Skeletal muscle tissue (tissue), 4 donors: ENCODE data around the gene FPGS. TPM values are rescaled to one million over a fixed set of nuclear protein-coding genes. Genes with fewer than 3 reads are reported as not detected.

Source experiments
- H3K27ac ChIP-seq: one replicate; pipeline ENCODE4 v1.7.0; 2013; ENCODE audit warnings: mild to moderate bottlenecking, low read depth, low read length, inconsistent platforms
- H3K27me3 ChIP-seq, 3 donors: one replicate each; pipeline ENCODE4 v1.7.0; 2013; ENCODE audit warnings: low read length in 3 of 3; ENCODE audit not compliant: control insufficient read depth in 3 of 3, insufficient read depth in 3 of 3
- H3K36me3 ChIP-seq, 3 donors: one replicate each; pipeline ENCODE4 v1.7.0; 2013; ENCODE audit warnings: low read length in 3 of 3; ENCODE audit not compliant: control insufficient read depth in 3 of 3, insufficient read depth in 3 of 3
- H3K4me1 ChIP-seq, 3 donors: one replicate each; pipeline ENCODE4 v1.7.0; 2013; ENCODE audit warnings: low read length in 3 of 3, mild to moderate bottlenecking in 3 of 3; ENCODE audit not compliant: control insufficient read depth in 3 of 3, insufficient read depth in 3 of 3
- H3K4me3 ChIP-seq, 3 donors: one replicate each; pipeline ENCODE4 v1.7.0; 2013; ENCODE audit warnings: low read length in 3 of 3
- H3K9ac ChIP-seq, 3 donors: one replicate each; pipeline ENCODE4 v1.7.0; 2013; ENCODE audit warnings: low read length in 3 of 3, mild to moderate bottlenecking in 3 of 3, moderate library complexity in 2 of 3, low read depth in 1 of 3
- H3K9me3 ChIP-seq, 3 donors: one replicate each; pipeline ENCODE4 v1.7.0; 2013; ENCODE audit warnings: low read length in 3 of 3; ENCODE audit not compliant: control insufficient read depth in 3 of 3
- total RNA-seq: library from RNA; depleted of rRNA; stranded (reverse); fragments of >200 nt; gene quantifications from one replicate; pipeline ENCODE4 v1.2.3, GENCODE V29; 2014
- donor health status: Osteomylitis.

Gene FPGS
- total RNA-seq, 1 donor from 2014 or later = 41.2 TPM

- Histone ChIP-seq H3K4me1 (peaks cover 36 to 38% (median 37%) of the 10 kb centered on the region in 3 donors), H3K9ac (peak overlapping the region; percentile 55 to 74 (median 70))
Measured at GRCh38 chr9:127770905-127771569, 31.6 kb upstream of the FPGS start.

GRCh38 chr9:127771570-127772189 lies 31.0 kb upstream of the FPGS start:
- no peaks in the 10 kb centered on the region for H3K27me3 ChIP-seq
- H3K27ac ChIP-seq = peak overlapping the region; percentile 69
- H3K36me3 ChIP-seq = no peaks in the 10 kb centered on the region
- peaks cover 33 to 37% (median 35%) of the 10 kb centered on the region in 3 donors for H3K4me1 ChIP-seq
- no peaks in the 10 kb centered on the region for H3K9me3 ChIP-seq
- H3K4me3 ChIP-seq = peak overlapping the region; percentile 43 to 77 (median 74)
- H3K9ac ChIP-seq = peak overlapping the region in 2 of 3 donors; percentile 45 to 74

More at GRCh38 chr9:127770905-127771569, 31.6 kb upstream of the FPGS start:
- Histone ChIP-seq H3K27ac (peak overlapping the region; percentile 69), H3K9me3 (no peaks in the 10 kb centered on the region), H3K4me3 (peak overlapping the region; percentile 69 to 77 (median 74)), H3K36me3 (no peaks in the 10 kb centered on the region), H3K27me3 (no peaks in the 10 kb centered on the region)

- no peaks in the 10 kb centered on the region for H3K36me3 ChIP-seq
- H3K9me3 ChIP-seq = no peaks in the 10 kb centered on the region
- no peak overlapping the region for H3K4me3 ChIP-seq
- no peak overlapping the region for H3K27ac ChIP-seq
- H3K27me3 ChIP-seq = no peaks in the 10 kb centered on the region
- H3K9ac ChIP-seq = no peak overlapping the region
- peaks cover 24 to 28% (median 26%) of the 10 kb centered on the region in 3 donors for H3K4me1 ChIP-seq
Measured at GRCh38 chr9:127772603-127773002, 30.1 kb upstream of the FPGS start.

GRCh38 chr9:127773272-127773671 lies 29.4 kb upstream of the FPGS start:
- no peak overlapping the region for H3K27ac ChIP-seq
- no peaks in the 10 kb centered on the region for H3K36me3 ChIP-seq
- H3K4me3 ChIP-seq = no peak overlapping the region
- H3K27me3 ChIP-seq = no peaks in the 10 kb centered on the region
- no peaks in the 10 kb centered on the region for H3K9me3 ChIP-seq
- H3K4me1 ChIP-seq = peaks cover 17 to 21% (median 21%) of the 10 kb centered on the region in 3 donors
- H3K9ac ChIP-seq = no peak overlapping the region

- H3K4me1 ChIP-seq = peaks cover 16 to 24% (median 21%) of the 10 kb centered on the region in 3 donors
Measured at GRCh38 chr9:127773981-127774380, 28.7 kb upstream of the FPGS start.

GRCh38 chr9:127776195-127776923 lies 26.3 kb upstream of the FPGS start:
- H3K9ac ChIP-seq = peak overlapping the region in 2 of 3 donors; percentile 45
- H3K27me3 ChIP-seq = no peaks in the 10 kb centered on the region
- H3K36me3 ChIP-seq = no peaks in the 10 kb centered on the region
- peak overlapping the region in 2 of 3 donors; percentile 41 to 43 for H3K4me3 ChIP-seq
- H3K4me1 ChIP-seq = peaks cover 2 to 17% (median 9%) of the 10 kb centered on the region in 3 donors
- H3K27ac ChIP-seq = no peak overlapping the region
- H3K9me3 ChIP-seq = no peaks in the 10 kb centered on the region

More at GRCh38 chr9:127773981-127774380, 28.7 kb upstream of the FPGS start:
- H3K9me3 ChIP-seq = no peaks in the 10 kb centered on the region
- H3K4me3 ChIP-seq = no peak overlapping the region
- no peaks in the 10 kb centered on the region for H3K36me3 ChIP-seq
- H3K27ac ChIP-seq = no peak overlapping the region
- no peaks in the 10 kb centered on the region for H3K27me3 ChIP-seq
- no peak overlapping the region for H3K9ac ChIP-seq

- no peak overlapping the region for H3K27ac ChIP-seq
- H3K4me1 ChIP-seq = peaks cover 0 to 12% (median 9%) of the 10 kb centered on the region in 3 donors
Measured at GRCh38 chr9:127776924-127777289, 25.8 kb upstream of the FPGS start.

GRCh38 chr9:127777368-127777980 lies 25.2 kb upstream of the FPGS start:
- Histone ChIP-seq H3K9ac (peak overlapping the region in 1 of 3 donors; percentile 54), H3K36me3 (no peaks in the 10 kb centered on the region), H3K9me3 (no peaks in the 10 kb centered on the region), H3K27ac (no peak overlapping the region), H3K4me3 (peak overlapping the region in 1 of 3 donors; percentile 51), H3K4me1 (peaks cover 0 to 12% (median 9%) of the 10 kb centered on the region in 3 donors), H3K27me3 (no peaks in the 10 kb centered on the region)

More at GRCh38 chr9:127776924-127777289, 25.8 kb upstream of the FPGS start:
- Histone ChIP-seq H3K9me3 (no peaks in the 10 kb centered on the region), H3K4me3 (peak overlapping the region; percentile 19 to 43 (median 29)), H3K27me3 (no peaks in the 10 kb centered on the region), H3K36me3 (no peaks in the 10 kb centered on the region), H3K9ac (peak overlapping the region in 1 of 3 donors; percentile 45)

GRCh38 chr9:127778280-127779135 lies 24.2 kb upstream of the FPGS start, which contains the start of gene SH2D3C:
Gene SH2D3C (minus strand): TSS chr9:127778666. CDS start chr9:127778627, 39 bp downstream.
- Histone ChIP-seq H3K27me3 (no peaks in the 10 kb centered on the region), H3K4me1 (peaks cover 0 to 17% (median 11%) of the 10 kb centered on the region in 3 donors), H3K27ac (peak within 1 kb of the TSS; percentile 32), H3K36me3 (no peaks in the 10 kb centered on the region), H3K9ac (peak within 1 kb of the TSS in 2 of 3 donors; percentile 7 to 54), H3K4me3 (peak within 1 kb of the TSS in 2 of 3 donors; percentile 22 to 51), H3K9me3 (no peaks in the 10 kb centered on the region)
